ENCODE measurements around the gene TMEM238L.

TMEM238L gene

GRCh38 chr17:10772425-10773380, 31.2 kb downstream of the TMEM238L start:
- DNase-seq, result no peak

GRCh38 chr17:10771148-10771547, 32.8 kb downstream of the TMEM238L start:
- DNase-seq, result no peak

- no peak for DNase-seq
Measured at GRCh38 chr17:10769840-10770239, 34.1 kb downstream of the TMEM238L start.

GRCh38 chr17:10768750-10769251, 35.1 kb downstream of the TMEM238L start:
- no peak for DNase-seq

- no peak for DNase-seq
Measured at GRCh38 chr17:10767232-10767631, 36.7 kb downstream of the TMEM238L start.

- no peak for DNase-seq
Measured at GRCh38 chr17:10762037-10762436, 41.9 kb downstream of the TMEM238L start.

- no peak for DNase-seq
Measured at GRCh38 chr17:10761281-10761680, 42.6 kb downstream of the TMEM238L start.

GRCh38 chr17:10758062-10758461, 45.8 kb downstream of the TMEM238L start:
- DNase-seq, result no peak

- no peak for DNase-seq
Measured at GRCh38 chr17:10757647-10758046, 46.3 kb downstream of the TMEM238L start.

GRCh38 chr17:10757067-10757466, 46.8 kb downstream of the TMEM238L start:
- DNase-seq, result no peak

- no peak for DNase-seq
Measured at GRCh38 chr17:10756619-10757018, 47.3 kb downstream of the TMEM238L start.

GRCh38 chr17:10756185-10756584, 47.7 kb downstream of the TMEM238L start:
- DNase-seq, result no peak

GRCh38 chr17:10755592-10756127, 48.2 kb downstream of the TMEM238L start:
- DNase-seq, result no peak

GRCh38 chr17:10754861-10755591, 48.9 kb downstream of the TMEM238L start:
- no peak for DNase-seq

- peak; percentile 12 for DNase-seq
Measured at GRCh38 chr17:10754109-10754508, 49.8 kb downstream of the TMEM238L start.

- DNase-seq, result no peak
Measured at GRCh38 chr17:10752696-10753095, 51.2 kb downstream of the TMEM238L start.

GRCh38 chr17:10751563-10751962, 52.3 kb downstream of the TMEM238L start:
- DNase-seq, result no peak

- DNase-seq, result no peak
Measured at GRCh38 chr17:10750210-10750609, 53.7 kb downstream of the TMEM238L start.

GRCh38 chr17:10748531-10749181, 55.2 kb downstream of the TMEM238L start:
- DNase-seq, result no peak

- DNase-seq, result no peak
Measured at GRCh38 chr17:10745231-10745630, 58.7 kb downstream of the TMEM238L start.
